Muscle of leg (tissue), 11 donors: ENCODE measurements around the gene PSME3. TPM values are rescaled to one million over a fixed set of nuclear protein-coding genes. Genes with fewer than 3 reads are reported as not detected.
A peak's percentile ranks its signal among the peaks of the same experiment; 100 is the strongest.

Experiments
- DNase-seq: peaks from one replicate; pipeline ENCODE4 v3.0.0; 2013
- H3K27ac ChIP-seq: one replicate; pipeline ENCODE4 v1.5.1; 2013; ENCODE audit warnings: mild to moderate bottlenecking, low read length, control low read depth
- H3K27me3 ChIP-seq: one replicate; pipeline ENCODE4 v1.6.1; 2013; ENCODE audit warnings: low read length; ENCODE audit not compliant: control insufficient read depth, insufficient read depth
- H3K36me3 ChIP-seq: one replicate; pipeline ENCODE4 v1.6.1; 2013; ENCODE audit warnings: low read length; ENCODE audit not compliant: control insufficient read depth, insufficient read depth
- H3K4me1 ChIP-seq: one replicate; pipeline ENCODE4 v1.6.1; 2013; ENCODE audit warnings: low read length; ENCODE audit not compliant: control insufficient read depth, insufficient read depth
- H3K4me3 ChIP-seq: one replicate; pipeline ENCODE4 v1.5.1; 2013; ENCODE audit warnings: low read length, control low read depth
- H3K9me3 ChIP-seq: replicated peaks from 2 replicates; pipeline ENCODE4 v1.6.1; 2013; ENCODE audit warnings: low read depth, low read length; ENCODE audit not compliant: control insufficient read depth
- WGBS: methylation state at CpG from one replicate; pipeline ENCODE4 v1.1.5; 2013; ENCODE audit warnings: missing lambda C conversion rate; ENCODE audit not compliant: insufficient coverage; 5-methylcytosine and 5-hydroxymethylcytosine counted together
- polyA plus RNA-seq, 8 donors: library from polyadenylated mRNA; unstranded; fragments of 120-200 nt; gene quantifications; one replicate each; pipeline versions ENCODE4 v1.2.1 to v1.2.3, GENCODE V29; 2013; ENCODE audit warnings: inconsistent platforms in 1 of 8, low replicate concordance in 1 of 8; ENCODE audit not compliant: insufficient read length in 8 of 8, insufficient read depth in 1 of 8
- total RNA-seq: library from RNA; stranded (reverse); fragments of 120-200 nt; gene quantifications from one replicate; pipeline ENCODE4 v1.2.4, GENCODE V29; 2013

PSME3 gene
- total and polyA plus RNA-seq, 9 donors = 26.1 to 67.9 (median 54.7) TPM

GRCh38 chr17:42841975-42842685 is 8.9 kb downstream of the PSME3 start:
- no peak for DNase-seq
- Histone ChIP-seq H3K27me3 (no peaks in the 10 kb centered on the region), H3K36me3 (peaks cover 84% of the 10 kb centered on the region), H3K4me1 (peaks cover 4% of the 10 kb centered on the region), H3K4me3 (no peak overlapping the region), H3K9me3 (no peaks in the 10 kb centered on the region), H3K27ac (no peak overlapping the region)
- 84% methylated on average over 4 of the region's 11 CpGs for WGBS

- Histone ChIP-seq H3K36me3 (peaks cover 70% of the 10 kb centered on the region), H3K27me3 (no peaks in the 10 kb centered on the region), H3K27ac (no peak overlapping the region), H3K4me1 (peaks cover 4% of the 10 kb centered on the region), H3K4me3 (no peak overlapping the region), H3K9me3 (no peaks in the 10 kb centered on the region)
- peak; percentile 76 for DNase-seq
- WGBS = no CpG with 5 or more reads among the region's 6 CpGs
Measured at GRCh38 chr17:42843358-42843934, 10.2 kb downstream of the PSME3 start.

- Histone ChIP-seq H3K4me1 (peaks cover 4% of the 10 kb centered on the region), H3K9me3 (no peaks in the 10 kb centered on the region), H3K4me3 (no peak within 1 kb of the TSS), H3K36me3 (peaks cover 62% of the 10 kb centered on the region), H3K27me3 (no peaks in the 10 kb centered on the region), H3K27ac (no peak within 1 kb of the TSS)
- DNase-seq = no peak
- WGBS = 91% methylated on average over 1 of the region's 4 CpGs
Measured at GRCh38 chr17:42844271-42844670, 11.1 kb downstream of the PSME3 start, which contains the start of gene AOC2. Gene AOC2, plus strand, starts transcription at chr17:42844580. Its CDS starts 47 bp downstream, at chr17:42844627.

GRCh38 chr17:42844761-42845555 is 11.8 kb downstream of the PSME3 start:
- no peak overlapping the region for H3K27ac ChIP-seq
- peaks cover 56% of the 10 kb centered on the region for H3K36me3 ChIP-seq
- DNase-seq = no peak
- H3K4me3 ChIP-seq = no peak overlapping the region
- H3K27me3 ChIP-seq = no peaks in the 10 kb centered on the region
- H3K9me3 ChIP-seq = no peaks in the 10 kb centered on the region
- 87% methylated on average over 17 of the region's 24 CpGs for WGBS
- H3K4me1 ChIP-seq = peaks cover 9% of the 10 kb centered on the region

GRCh38 chr17:42845556-42845917 is 12.3 kb downstream of the PSME3 start:
- H3K9me3 ChIP-seq = no peaks in the 10 kb centered on the region
- no peak for DNase-seq
- no peaks in the 10 kb centered on the region for H3K27me3 ChIP-seq
- no peak overlapping the region for H3K4me3 ChIP-seq
- no peak overlapping the region for H3K27ac ChIP-seq
- H3K4me1 ChIP-seq = peaks cover 12% of the 10 kb centered on the region
- peaks cover 50% of the 10 kb centered on the region for H3K36me3 ChIP-seq
- 95% methylated on average over 11 of the region's 12 CpGs for WGBS

- 76% methylated on average over 6 of the region's 7 CpGs for WGBS
- Histone ChIP-seq H3K36me3 (peaks cover 50% of the 10 kb centered on the region), H3K4me3 (no peak overlapping the region), H3K27me3 (no peaks in the 10 kb centered on the region), H3K9me3 (no peaks in the 10 kb centered on the region), H3K27ac (no peak overlapping the region), H3K4me1 (peaks cover 17% of the 10 kb centered on the region)
- no peak for DNase-seq
Measured at GRCh38 chr17:42845918-42846593, 12.9 kb downstream of the PSME3 start.

- Histone ChIP-seq H3K27ac (no peak overlapping the region), H3K36me3 (peaks cover 44% of the 10 kb centered on the region), H3K4me3 (no peak overlapping the region), H3K4me1 (peaks cover 20% of the 10 kb centered on the region), H3K9me3 (no peaks in the 10 kb centered on the region), H3K27me3 (no peaks in the 10 kb centered on the region)
- no peak for DNase-seq
- 67% methylated on average over 1 of the region's 9 CpGs for WGBS
Measured at GRCh38 chr17:42846594-42847280, 13.5 kb downstream of the PSME3 start.

- peaks cover 27% of the 10 kb centered on the region for H3K4me1 ChIP-seq
- H3K4me3 ChIP-seq = no peak overlapping the region
- 75% methylated on average over 2 of the region's 3 CpGs for WGBS
- DNase-seq = no peak
- no peak overlapping the region for H3K27ac ChIP-seq
- H3K9me3 ChIP-seq = no peaks in the 10 kb centered on the region
- H3K36me3 ChIP-seq = peaks cover 31% of the 10 kb centered on the region
- no peaks in the 10 kb centered on the region for H3K27me3 ChIP-seq
Measured at GRCh38 chr17:42848093-42848492, 14.9 kb downstream of the PSME3 start.

GRCh38 chr17:42849031-42849430 is 15.8 kb downstream of the PSME3 start:
- 69% methylated on average over 4 of the region's 9 CpGs for WGBS

More at GRCh38 chr17:42849031-42849430, 15.8 kb downstream of the PSME3 start:
- Histone ChIP-seq H3K4me3 (no peak overlapping the region), H3K27me3 (no peaks in the 10 kb centered on the region), H3K36me3 (peaks cover 22% of the 10 kb centered on the region), H3K9me3 (no peaks in the 10 kb centered on the region), H3K27ac (no peak overlapping the region), H3K4me1 (peaks cover 32% of the 10 kb centered on the region)
- DNase-seq = no peak
